Fibroblast of lung (primary cell): ENCODE data around the gene MBD3L2B. TPM values are rescaled to one million over a fixed set of nuclear protein-coding genes. Genes with fewer than 3 reads are reported as not detected.

Experiments used
- DNase-seq, 2 donors: peaks; one replicate each; pipeline versions ENCODE4 v3.0.0 to v3.0.0-alpha.2; 2010; ENCODE audit warnings: low read depth in 2 of 2
- H2AFZ ChIP-seq: 2 replicates; pipeline ENCODE4 v1.5.1; 2012; ENCODE audit warnings: low read length, control low read depth, inconsistent platforms
- H3K27ac ChIP-seq: 2 replicates; pipeline ENCODE4 v1.5.1; 2011; ENCODE audit warnings: low read length, control low read depth; ENCODE audit not compliant: insufficient read depth
- H3K27me3 ChIP-seq: 2 replicates; pipeline ENCODE4 v1.5.1; 2011; ENCODE audit warnings: mild to moderate bottlenecking, low read length; ENCODE audit not compliant: control insufficient read depth, insufficient read depth
- H3K36me3 ChIP-seq: 2 replicates; pipeline ENCODE4 v1.5.1; 2011; ENCODE audit warnings: low read length; ENCODE audit not compliant: control insufficient read depth, insufficient read depth
- H3K4me1 ChIP-seq: 2 replicates; pipeline ENCODE4 v1.5.1; 2011; ENCODE audit warnings: low read length; ENCODE audit not compliant: control insufficient read depth, insufficient read depth; ENCODE audit errors: extremely low read depth
- H3K4me2 ChIP-seq: 2 replicates; pipeline ENCODE4 v1.5.1; 2011; ENCODE audit warnings: low read length, control low read depth; ENCODE audit not compliant: insufficient read depth; ENCODE audit errors: extremely low read depth
- H3K4me3 ChIP-seq, 4 experiments: fragments of 200-600 bp in 1 of 4; sonication (generic) in 1 of 4; replicated peaks in 1 of 4; 2 replicates each; pipeline ENCODE4 v1.5.1; 2011 to 2016; ENCODE audit warnings: low read length in 4 of 4, low read depth in 3 of 4, mild to moderate bottlenecking in 3 of 4, control low read depth in 2 of 4, inconsistent platforms in 1 of 4, mixed read lengths in 1 of 4; ENCODE audit not compliant: insufficient read depth in 1 of 4; ENCODE audit errors: control extremely low read depth in 1 of 4
- H3K79me2 ChIP-seq: 2 replicates; pipeline ENCODE4 v1.5.1; 2012; ENCODE audit warnings: mild to moderate bottlenecking, low read length, inconsistent platforms; ENCODE audit not compliant: control insufficient read depth, insufficient read depth
- H3K9ac ChIP-seq: 2 replicates; pipeline ENCODE4 v1.5.1; 2011; ENCODE audit warnings: mild to moderate bottlenecking, low read length, control low read depth; ENCODE audit not compliant: insufficient read depth
- H3K9me3 ChIP-seq: 2 replicates; pipeline ENCODE4 v1.5.1; 2012; ENCODE audit warnings: low read depth, low read length; ENCODE audit not compliant: control insufficient read depth, insufficient read depth
- H4K20me1 ChIP-seq: 2 replicates; pipeline ENCODE4 v1.5.1; 2011; ENCODE audit warnings: low read length; ENCODE audit not compliant: control insufficient read depth, insufficient read depth; ENCODE audit errors: extremely low read depth
- CTCF ChIP-seq, 2 donors: IDR thresholded peaks in 1 of 2; conservative IDR thresholded peaks in 1 of 2; 1 replicate in 1 of 2; 2 replicates in 1 of 2; pipeline ENCODE4 v1.5.1; 2011 to 2012; ENCODE audit warnings: low read length in 2 of 2, control low read depth in 1 of 2, inconsistent platforms in 1 of 2, low read depth in 1 of 2, mild to moderate bottlenecking in 1 of 2
- EZH2 ChIP-seq: IDR thresholded peaks from 2 replicates; pipeline ENCODE4 v1.5.1; 2012; ENCODE audit warnings: low read length, control low read depth, mild to moderate bottlenecking; ENCODE audit errors: missing control alignments
- polyA plus RNA-seq, 2 donors: library from polyadenylated mRNA; depleted of rRNA in 1 of 2; stranded (reverse) in 1 of 2; unstranded in 1 of 2; fragments of >200 nt; gene quantifications; 2 replicates each; pipeline ENCODE4 v1.2.1, GENCODE V29; 2011 to 2012; ENCODE audit warnings: missing spikeins in 1 of 2
- total RNA-seq: library from RNA; depleted of rRNA; stranded (reverse); fragments of >200 nt; gene quantifications from 2 replicates; pipeline ENCODE4 v1.2.1, GENCODE V29; 2014

The MBD3L2B gene
- total and polyA plus RNA-seq, 2 donors (not counting 1 experiment from before 2014, with no cell fraction given): not detected

- Histone ChIP-seq H3K27ac (no peak overlapping the region), H3K4me2 (no peak overlapping the region), H3K4me3 (no peak overlapping the region), H3K36me3 (no peaks in the 10 kb centered on the region), H3K27me3 (no peaks in the 10 kb centered on the region), H3K9me3 (no peaks in the 10 kb centered on the region), H3K79me2 (no peaks in the 10 kb centered on the region), H3K4me1 (no peaks in the 10 kb centered on the region), H2AFZ (no peak overlapping the region), H3K9ac (no peak overlapping the region), H4K20me1 (no peaks in the 10 kb centered on the region)
- TF ChIP-seq CTCF (conservative IDR thresholded peaks at IDR 0.05 in 1 of 2, IDR thresholded peaks at IDR 0.05 in 1 of 2; ENCODE audit: low read depth in 1 of 2, low read length in 2 of 2): no peak
- TF ChIP-seq EZH2: no peak
- no peak for DNase-seq
Observed at GRCh38 chr19:6999933-7000332, 21.3 kb downstream of the MBD3L2B start.

GRCh38 chr19:6997679-6998445 is 23.4 kb downstream of the MBD3L2B start:
- H2AFZ ChIP-seq: no peak overlapping the region
- TF ChIP-seq CTCF (conservative IDR thresholded peaks at IDR 0.05 in 1 of 2, IDR thresholded peaks at IDR 0.05 in 1 of 2; ENCODE audit: low read depth in 1 of 2, low read length in 2 of 2): no peak
- no peak for DNase-seq
- H3K27ac ChIP-seq: no peak overlapping the region
- no peaks in the 10 kb centered on the region for H3K27me3 ChIP-seq
- no peak overlapping the region for H3K4me3 ChIP-seq
- H3K36me3 ChIP-seq: no peaks in the 10 kb centered on the region
- H3K9me3 ChIP-seq: no peaks in the 10 kb centered on the region
- no peak overlapping the region for H3K4me2 ChIP-seq
- no peaks in the 10 kb centered on the region for H3K79me2 ChIP-seq
- H3K4me1 ChIP-seq: no peaks in the 10 kb centered on the region
- H3K9ac ChIP-seq: no peak overlapping the region
- H4K20me1 ChIP-seq: no peaks in the 10 kb centered on the region

GRCh38 chr19:6996810-6997209 is 24.4 kb downstream of the MBD3L2B start:
- no peaks in the 10 kb centered on the region for H3K27me3 ChIP-seq
- H3K27ac ChIP-seq: no peak overlapping the region
- no peak overlapping the region for H3K4me3 ChIP-seq
- no peak overlapping the region for H3K4me2 ChIP-seq
- no peak overlapping the region for H2AFZ ChIP-seq
- H3K9ac ChIP-seq: no peak overlapping the region
- DNase-seq: no peak
- H4K20me1 ChIP-seq: no peaks in the 10 kb centered on the region
- H3K9me3 ChIP-seq: no peaks in the 10 kb centered on the region
- TF ChIP-seq EZH2: no peak
- no peak for TF ChIP-seq CTCF (conservative IDR thresholded peaks at IDR 0.05 in 1 of 2, IDR thresholded peaks at IDR 0.05 in 1 of 2; ENCODE audit: low read depth in 1 of 2, low read length in 2 of 2)
- no peaks in the 10 kb centered on the region for H3K4me1 ChIP-seq
- H3K79me2 ChIP-seq: no peaks in the 10 kb centered on the region
- H3K36me3 ChIP-seq: no peaks in the 10 kb centered on the region
